GM19455 (cell line): Measurements from ENCODE around the gene MBD3L2.
"Not testable (repeated sequence)": the region's sequence is repeated elsewhere in the genome, so short reads cannot be mapped to it uniquely, and the experiment has no call there.

Experiments
- ATAC-seq: cut with Tn5 transposase; IDR thresholded peaks from one replicate; pipeline ENCODE4 v1.9.1; 2021; ENCODE audit not compliant: unreplicated experiment

MBD3L2 gene

GRCh38 chr19:7059977-7060376, 10.9 kb downstream of the MBD3L2 start:
- ATAC-seq = not testable (repeated sequence)

DNA sequence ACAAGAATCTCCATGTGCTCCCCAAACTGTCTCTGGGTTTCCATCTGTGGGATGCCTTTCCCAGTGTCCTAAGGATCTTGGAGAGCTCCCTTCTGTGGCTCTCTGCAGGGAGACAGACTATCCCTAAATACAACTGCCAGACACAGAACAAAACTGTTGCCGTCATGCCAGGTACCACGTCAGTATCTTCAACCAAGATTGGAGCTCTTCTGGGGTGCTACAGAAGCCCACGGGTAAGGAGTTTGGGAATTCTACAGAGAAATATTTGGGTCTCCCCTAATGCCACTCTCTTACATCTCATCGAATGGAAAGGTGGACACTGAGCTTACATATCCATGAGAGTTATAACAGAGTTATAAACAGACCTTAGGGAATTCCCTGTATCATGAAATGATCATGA, 14.2 kb downstream of the MBD3L2 start:
- ATAC-seq = no peak

GRCh38 chr19:7063764-7064418, 14.8 kb downstream of the MBD3L2 start:
- no peak for ATAC-seq

- ATAC-seq = not testable (repeated sequence)
Measured at GRCh38 chr19:7067122-7067521, 18.0 kb downstream of the MBD3L2 start.

DNA sequence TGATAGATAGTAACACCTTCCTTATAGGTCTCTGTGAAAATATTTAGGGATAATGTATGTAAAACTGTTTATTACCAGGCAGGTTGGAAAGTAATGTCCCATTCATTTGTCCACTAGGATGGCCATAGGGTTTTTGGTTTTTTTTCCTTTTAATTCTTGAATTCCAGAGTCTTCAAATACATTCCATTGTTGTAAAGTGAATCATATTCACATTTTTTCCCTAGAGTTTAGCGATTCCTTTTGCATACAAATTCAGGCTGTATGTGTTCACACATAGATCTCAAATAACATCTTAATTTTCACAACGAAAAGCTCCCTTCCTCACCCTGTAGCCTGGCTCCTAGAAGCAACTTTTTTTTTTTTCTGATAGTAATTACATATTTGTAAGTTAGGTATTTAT, 18.6 kb downstream of the MBD3L2 start:
- no peak for ATAC-seq

DNA sequence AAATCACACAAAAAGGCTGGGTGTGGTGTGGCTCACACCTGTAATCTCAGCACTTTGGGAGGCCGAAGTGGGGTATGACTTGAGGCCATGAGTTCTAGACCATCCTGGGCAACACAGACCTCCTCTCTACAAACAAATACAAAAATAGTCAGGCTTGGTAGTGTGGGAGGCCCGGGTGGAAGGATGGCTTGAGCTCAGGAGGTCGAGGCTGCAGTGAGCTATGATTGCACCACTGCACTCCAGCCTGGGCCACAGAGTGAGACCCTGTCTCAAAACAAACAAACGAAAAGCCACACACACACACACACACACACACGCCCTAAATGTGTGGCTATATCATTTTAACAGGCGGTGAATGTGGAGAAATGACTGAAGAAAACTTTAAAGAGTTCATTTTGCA, 19.5 kb downstream of the MBD3L2 start:
- ATAC-seq = no peak

DNA sequence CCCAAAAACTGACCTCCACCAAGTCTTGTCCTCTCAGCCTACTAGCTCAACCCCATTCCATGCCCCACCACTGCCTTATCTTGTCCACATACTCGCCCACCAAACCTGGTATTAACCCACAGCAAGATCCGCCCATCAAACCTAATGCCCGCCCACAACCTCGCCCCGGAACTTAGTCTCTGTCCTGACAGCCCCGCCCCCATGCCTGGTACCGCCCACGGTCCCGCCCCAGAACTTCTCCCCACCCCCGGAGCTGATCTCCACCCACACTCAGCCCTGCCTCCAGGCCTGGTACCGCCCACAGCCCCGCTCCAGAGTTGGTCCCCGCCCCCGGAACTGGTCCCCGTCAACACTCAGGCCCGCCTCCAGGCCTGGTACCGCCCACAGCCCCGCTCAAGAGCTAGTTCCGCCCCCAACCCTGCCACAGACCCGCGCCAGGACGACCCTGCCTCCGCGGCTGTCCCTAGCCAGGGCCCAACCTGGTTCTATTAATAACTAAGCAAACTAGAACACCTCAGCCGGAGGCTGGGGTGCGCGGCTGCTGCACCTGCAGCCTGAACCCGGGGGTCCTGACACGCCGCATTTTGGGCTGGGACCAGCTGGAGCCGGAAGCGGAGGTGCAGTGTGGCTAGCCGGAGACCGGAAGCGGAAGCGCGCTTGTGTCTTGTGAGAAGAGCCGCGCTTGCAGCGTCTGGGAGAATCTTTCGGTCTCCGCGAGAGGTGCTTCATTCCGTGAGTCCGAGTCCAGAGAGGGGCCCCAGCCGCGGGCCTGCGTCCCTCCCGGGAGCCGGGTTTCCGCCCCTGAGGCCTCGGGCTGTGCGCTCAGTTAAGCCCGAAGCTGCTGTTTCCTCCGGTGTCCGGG, 20.2 kb downstream of the MBD3L2 start, which contains the start of gene ZNF557:
ZNF557 (plus strand) TSS at position 662 of the 862 bp plus-strand sequence. CDS start 5,372 bp downstream, outside the sequence.
- ATAC-seq = peak; percentile 88

DNA sequence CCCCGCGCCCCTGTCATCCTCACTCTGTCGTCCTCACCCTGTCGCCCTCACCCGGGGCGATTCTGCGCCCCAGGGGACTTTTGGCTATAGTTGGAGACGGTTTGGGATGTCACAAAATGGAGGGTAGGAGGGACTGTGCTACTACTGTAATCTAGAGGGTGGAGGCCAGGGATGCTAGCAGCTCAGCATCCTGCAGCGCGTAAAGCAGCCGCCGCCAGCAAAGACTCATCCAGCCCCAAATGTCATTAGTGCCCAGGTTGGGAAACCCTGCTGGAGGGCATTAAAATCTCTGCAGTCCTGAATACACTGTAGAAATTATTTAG, 20.7 kb downstream of the MBD3L2 start:
- ATAC-seq = no peak

GRCh38 chr19:7072541-7072940, 23.4 kb downstream of the MBD3L2 start:
- no peak for ATAC-seq

DNA sequence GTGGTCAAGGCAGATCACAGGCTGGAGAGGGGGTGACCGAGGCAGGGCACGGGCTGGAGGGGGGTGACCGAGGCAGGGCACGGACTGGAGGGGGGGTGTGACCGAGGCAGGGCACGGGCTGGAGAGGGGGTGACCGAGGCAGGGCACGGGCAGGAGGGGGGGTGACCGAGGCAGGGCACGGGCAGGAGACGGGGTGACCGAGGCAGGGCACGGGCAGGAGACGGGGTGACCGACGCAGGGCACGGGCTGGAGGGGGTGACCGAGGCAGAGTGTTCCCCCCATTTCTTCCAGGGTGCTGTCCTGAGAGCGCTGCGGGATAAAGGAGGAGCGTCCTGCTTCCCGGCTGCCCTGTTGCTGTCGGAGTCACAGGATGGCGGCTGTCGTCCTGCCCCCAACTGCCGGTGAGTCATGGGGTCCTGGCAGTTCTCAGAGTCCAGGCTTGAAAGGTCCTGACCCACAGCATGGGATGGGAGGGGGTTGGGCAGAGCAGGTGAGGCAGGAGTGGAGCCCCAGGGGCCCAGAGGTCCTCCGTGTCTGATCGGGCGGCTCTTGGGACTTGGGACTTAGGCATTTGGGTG, 25.7 kb downstream of the MBD3L2 start:
- ATAC-seq = no peak

DNA sequence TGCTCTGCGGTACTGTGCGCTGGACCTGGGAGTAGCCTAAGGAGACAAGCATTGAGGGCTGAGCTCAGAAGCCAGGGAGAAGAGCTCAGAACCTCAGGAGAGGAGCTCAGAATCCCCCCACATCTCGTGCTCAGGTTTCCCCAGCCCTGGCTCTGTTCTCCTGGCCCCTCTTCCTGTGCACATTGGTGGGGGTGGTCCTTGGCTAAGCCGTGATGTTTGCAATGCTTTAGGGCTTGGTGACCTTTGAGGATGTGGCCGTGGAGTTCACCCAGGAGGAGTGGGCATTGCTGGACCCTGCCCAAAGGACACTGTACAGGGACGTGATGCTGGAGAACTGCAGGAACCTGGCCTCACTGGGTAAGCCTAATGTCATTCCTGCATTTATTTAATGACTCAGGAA, 27.0 kb downstream of the MBD3L2 start:
- no peak for ATAC-seq

DNA sequence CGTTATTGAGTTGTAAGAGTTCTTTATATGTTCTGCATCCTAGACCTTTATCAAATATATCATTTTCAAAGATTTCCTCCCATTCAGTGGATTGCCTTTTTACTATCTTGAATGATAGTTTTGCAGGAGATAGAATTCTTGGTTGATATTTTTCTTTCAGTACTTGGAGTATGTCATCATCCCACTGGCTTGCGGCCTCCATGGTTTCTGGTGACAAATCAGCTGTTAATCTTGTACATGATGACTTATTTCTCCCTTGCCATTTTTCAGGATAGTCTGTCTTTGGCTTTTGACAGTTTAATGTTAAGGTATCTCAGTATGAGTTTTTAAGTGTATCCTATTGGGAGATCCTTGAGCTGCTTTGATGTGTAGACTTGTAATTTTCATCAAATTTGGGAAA, 28.9 kb downstream of the MBD3L2 start:
- ATAC-seq = no peak

DNA sequence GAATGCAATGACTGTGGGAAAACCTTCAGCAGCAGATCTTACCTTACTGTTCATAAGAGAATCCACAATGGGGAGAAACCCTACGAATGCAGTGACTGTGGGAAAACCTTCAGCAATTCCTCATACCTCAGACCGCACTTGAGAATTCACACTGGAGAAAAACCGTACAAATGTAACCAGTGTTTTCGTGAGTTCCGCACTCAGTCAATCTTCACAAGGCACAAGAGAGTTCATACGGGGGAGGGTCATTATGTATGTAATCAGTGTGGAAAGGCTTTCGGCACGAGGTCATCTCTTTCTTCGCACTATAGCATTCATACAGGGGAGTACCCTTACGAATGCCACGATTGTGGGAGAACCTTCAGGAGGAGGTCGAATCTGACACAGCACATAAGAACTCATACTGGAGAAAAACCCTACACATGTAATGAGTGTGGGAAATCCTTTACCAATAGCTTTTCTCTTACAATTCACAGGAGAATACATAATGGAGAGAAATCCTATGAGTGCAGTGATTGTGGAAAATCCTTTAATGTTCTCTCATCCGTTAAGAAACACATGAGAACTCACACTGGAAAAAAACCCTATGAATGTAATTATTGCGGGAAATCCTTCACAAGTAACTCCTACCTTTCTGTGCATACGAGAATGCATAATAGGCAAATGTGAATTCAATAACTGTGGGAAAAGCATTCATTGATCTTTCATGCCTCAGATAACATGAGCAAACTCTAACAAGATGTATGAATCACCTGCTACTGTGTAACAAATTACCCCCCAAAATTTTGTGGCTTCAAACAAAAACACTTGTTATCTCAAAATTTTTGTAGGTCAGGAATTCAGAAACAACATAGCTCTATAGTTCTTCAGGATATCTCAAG, 34.2 kb downstream of the MBD3L2 start:
- no peak for ATAC-seq

DNA sequence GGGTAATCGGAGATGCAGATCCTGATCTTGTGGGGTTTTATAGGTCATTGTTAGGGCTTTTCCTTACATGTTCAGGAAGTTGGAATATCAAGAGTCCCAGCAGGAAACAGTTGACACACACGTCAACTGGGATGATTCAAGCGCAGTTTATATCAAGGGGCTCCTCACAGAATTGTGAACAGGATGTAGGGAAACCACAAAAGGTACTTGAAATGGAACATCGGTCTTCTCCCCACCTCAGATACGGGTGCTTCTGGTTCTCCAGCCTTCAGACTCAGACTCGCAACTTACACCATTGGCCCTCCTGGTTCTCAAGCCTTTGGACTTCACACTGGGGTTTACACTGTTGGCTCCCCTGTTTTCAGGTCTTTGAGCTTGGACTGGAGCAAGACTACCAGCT, 39.9 kb downstream of the MBD3L2 start:
- ATAC-seq = no peak

DNA sequence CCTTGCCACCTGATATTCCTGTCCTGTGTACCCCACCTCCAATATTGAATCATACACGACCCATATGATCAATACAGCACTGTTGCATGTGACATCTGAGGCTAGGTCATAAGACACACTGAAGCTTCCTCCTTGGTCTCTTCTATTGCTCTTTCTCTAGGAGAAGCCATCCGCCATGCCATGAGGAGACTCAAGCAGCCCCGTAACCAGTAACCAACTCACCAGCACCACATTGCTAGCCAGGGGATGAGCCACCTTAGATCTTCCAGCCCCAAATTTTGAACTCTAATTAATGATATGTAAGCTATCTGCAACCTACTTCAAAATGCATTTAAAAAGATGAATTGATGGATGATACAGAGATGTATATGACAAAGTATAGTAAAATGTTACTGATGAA, 49.0 kb downstream of the MBD3L2 start:
- no peak for ATAC-seq

- ATAC-seq = peak; percentile 75
Measured at GRCh38 chr19:7098701-7099596, 49.8 kb downstream of the MBD3L2 start.

DNA sequence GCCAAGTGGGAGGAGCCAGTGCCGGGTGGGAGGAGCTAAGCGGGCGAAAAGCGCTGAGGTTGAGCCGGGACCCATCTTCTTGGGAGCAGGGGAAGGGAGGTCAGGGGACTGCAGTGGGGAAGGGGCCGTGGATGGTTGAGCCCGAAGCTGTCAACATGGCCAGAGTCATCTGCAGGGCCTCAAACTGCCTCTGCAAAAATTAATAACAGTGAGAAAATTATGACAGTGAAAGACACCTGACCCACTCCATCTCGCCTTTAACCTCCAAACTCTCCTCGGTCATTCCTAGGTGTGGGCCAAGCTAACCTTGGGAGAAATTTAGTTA, 50.4 kb downstream of the MBD3L2 start:
- ATAC-seq = no peak
